GM12875 (cell line): Measurements from ENCODE around the gene ZNF470.

Experiments
- H3K4me3 ChIP-seq: one replicate; pipeline ENCODE4 v1.5.1; 2011; ENCODE audit warnings: low read depth, low read length, control low read depth
- CTCF ChIP-seq: IDR thresholded peaks from 2 replicates; pipeline ENCODE4 v1.5.1; 2011; ENCODE audit warnings: low read depth, mild to moderate bottlenecking, control low read depth, inconsistent platforms, low read length, moderate library complexity, borderline replicate concordance; ENCODE audit not compliant: insufficient read depth

Gene ZNF470

GRCh38 chr19:56567274-56568120, at the start of gene ZNF470:
Gene ZNF470, plus strand, starts transcription at chr19:56567468. Its CDS starts 2,844 bp downstream, at chr19:56570312.
- no peak for TF ChIP-seq CTCF

DNA sequence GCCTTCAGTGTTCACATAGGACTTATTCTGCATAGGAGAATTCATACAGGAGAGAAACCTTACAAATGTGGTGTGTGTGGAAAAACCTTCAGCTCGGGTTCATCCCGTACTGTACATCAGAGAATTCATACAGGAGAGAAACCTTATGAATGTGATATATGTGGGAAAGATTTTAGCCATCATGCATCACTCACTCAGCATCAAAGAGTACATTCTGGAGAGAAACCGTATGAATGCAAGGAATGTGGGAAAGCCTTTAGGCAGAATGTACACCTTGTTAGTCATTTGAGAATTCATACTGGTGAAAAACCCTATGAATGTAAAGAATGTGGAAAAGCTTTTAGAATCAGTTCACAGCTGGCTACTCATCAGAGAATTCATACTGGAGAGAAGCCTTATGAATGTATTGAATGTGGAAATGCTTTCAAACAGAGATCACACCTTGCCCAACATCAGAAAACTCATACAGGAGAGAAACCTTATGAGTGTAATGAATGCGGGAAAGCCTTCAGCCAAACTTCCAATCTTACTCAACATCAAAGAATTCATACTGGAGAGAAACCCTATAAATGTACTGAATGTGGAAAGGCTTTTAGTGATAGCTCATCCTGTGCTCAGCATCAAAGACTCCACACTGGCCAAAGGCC, 41.9 kb upstream of the ZNF470 start:
- no peak for TF ChIP-seq CTCF

More at GRCh38 chr19:56567274-56568120, at the start of gene ZNF470:
- H3K4me3 ChIP-seq, result no peak within 1 kb of the TSS

DNA sequence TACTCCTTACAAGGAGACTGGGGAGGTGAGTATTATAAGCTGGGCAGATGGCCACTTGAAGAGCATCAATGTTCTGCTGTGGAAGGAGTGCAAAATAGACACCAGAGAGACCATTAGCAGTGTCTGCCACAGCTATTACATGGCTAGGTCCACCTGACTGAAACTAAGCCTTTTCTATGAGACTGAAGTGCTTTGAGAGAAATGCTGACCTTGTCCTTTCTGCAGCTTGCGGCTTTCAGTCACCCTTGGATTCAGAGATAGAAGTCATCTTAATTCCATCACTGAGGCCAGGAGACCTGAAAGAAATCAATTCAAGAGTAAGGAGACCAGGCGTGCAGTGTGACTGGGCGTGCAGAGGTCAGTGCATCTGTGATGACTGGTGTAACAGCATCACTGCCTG, 29.8 kb upstream of the ZNF470 start:
- no peak overlapping the region for H3K4me3 ChIP-seq

More for the DNA sequence above, 41.9 kb upstream of the ZNF470 start:
- no peak overlapping the region for H3K4me3 ChIP-seq

GRCh38 chr19:56538254-56538760, 29.0 kb upstream of the ZNF470 start:
- no peak overlapping the region for H3K4me3 ChIP-seq
- no peak for TF ChIP-seq CTCF

More for the DNA sequence above, 29.8 kb upstream of the ZNF470 start:
- no peak for TF ChIP-seq CTCF

GRCh38 chr19:56538761-56539263, 28.5 kb upstream of the ZNF470 start, which contains the start of gene ZFP28:
Gene ZFP28, plus strand, starts transcription at chr19:56538948. Its CDS starts 71 bp downstream, at chr19:56539019.
- no peak for TF ChIP-seq CTCF
- no peak within 1 kb of the TSS for H3K4me3 ChIP-seq

DNA sequence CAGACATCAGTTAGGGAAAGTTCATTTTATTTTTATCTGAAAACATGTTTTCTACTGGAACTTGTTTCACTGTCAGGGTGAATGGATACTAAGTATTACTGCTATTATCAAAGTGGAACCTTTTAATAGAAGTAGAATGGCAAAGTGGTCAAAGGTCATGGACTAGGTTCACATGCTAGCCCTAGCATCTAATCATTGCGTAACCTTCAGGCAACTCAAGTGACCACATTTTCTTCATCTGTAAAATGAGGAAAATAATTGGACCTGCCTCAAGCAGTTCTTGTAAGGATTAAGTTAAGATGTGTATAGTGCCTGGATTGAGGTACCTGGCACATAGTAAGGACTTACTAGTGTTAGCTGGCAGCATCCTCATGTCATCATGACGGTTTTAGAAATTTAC, 23.5 kb upstream of the ZNF470 start:
- TF ChIP-seq CTCF, result no peak
- no peak overlapping the region for H3K4me3 ChIP-seq
